ENCODE data around the gene SNCB. TPM values are rescaled to one million over a fixed set of nuclear protein-coding genes. Genes with fewer than 3 reads are reported as not detected.

The SNCB gene
- total and polyA plus RNA-seq, 2 of the 13 experiments (the other 11 are each of a cell fraction or from before 2014, with no cell fraction given) = not detected

DNA sequence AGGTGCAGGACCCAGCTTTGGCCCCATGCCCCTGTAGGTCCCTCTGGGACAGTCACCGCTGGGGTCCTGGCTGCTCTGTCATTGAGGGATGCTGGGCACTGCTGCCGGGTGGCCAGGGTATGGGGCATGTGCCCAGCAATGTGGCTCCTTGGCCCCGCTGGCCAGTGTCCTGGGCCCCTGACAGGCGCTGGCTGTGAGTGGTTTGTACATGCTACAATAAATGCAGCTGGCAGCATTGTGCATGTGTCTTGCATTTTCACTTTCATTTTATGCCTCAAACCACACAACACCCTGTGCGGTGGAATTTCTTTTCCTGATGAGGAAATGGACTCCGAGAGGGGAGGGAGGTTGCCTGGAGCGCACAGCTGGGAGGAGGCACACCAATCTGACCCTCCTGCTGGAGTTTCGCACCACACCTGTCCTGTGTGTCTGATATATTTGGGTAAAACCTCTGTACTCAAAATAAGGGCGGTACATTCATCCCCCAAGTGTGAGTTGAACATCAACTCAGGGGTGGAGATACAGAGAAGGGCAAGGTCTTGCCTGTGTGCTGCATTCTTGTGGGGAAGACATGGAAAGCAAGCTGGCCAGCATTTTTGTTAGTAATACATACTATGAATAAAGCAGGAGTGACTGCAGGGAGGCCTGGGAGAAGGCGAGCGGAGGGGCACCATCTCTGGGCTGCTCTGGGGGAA lies 28.6 kb upstream of the SNCB start:
- Histone ChIP-seq H3K4me1 (ENCODE audit: insufficient read depth, low read length) (peaks cover 14% of the 10 kb centered on the region), H3K27me3 (ENCODE audit: control insufficient read depth in 1 of 2, insufficient read depth in 2 of 2, low read length in 2 of 2) (peaks cover 1 to 3% of the 10 kb centered on the region in 2 experiments; a peak in 2 of 5 replicates), H3K27ac (ENCODE audit: extremely low read length, insufficient read depth, low read length) (no peak overlapping the region), H3K36me3 (replicated peaks in 1 of 2; ENCODE audit: control insufficient read depth in 1 of 2, insufficient read depth in 2 of 2, low read length in 2 of 2) (no peaks in the 10 kb centered on the region), H4K20me1 (ENCODE audit: insufficient read depth, low read length) (no peaks in the 10 kb centered on the region), H3K4me2 (ENCODE audit: low read depth, low read length) (peak overlapping the region; percentile 64), H3K4me3 (replicated peaks in 1 of 3; ENCODE audit: insufficient read depth in 1 of 3, low read depth in 2 of 3, low read length in 3 of 3) (peak overlapping the region in 2 of 3 experiments; percentile 28 to 49; a peak in 3 of 6 replicates), H3K9me3 (ENCODE audit: low read length) (no peaks in the 10 kb centered on the region), H3K9ac (ENCODE audit: insufficient read depth, low read depth, low read length) (no peak overlapping the region), H2AFZ (ENCODE audit: low read length) (no peak overlapping the region), H3K79me2 (ENCODE audit: insufficient read depth, low read length) (no peaks in the 10 kb centered on the region)
- peak; percentile 20 for ATAC-seq
- intact Hi-C loops (cut with micrococcal nuclease; ENCODE audit: unreplicated experiment) = loop anchor here (2.0 to 5.0 kb wide), 2 partner anchors 153 to 300 kb away; partner anchors contain the start of gene UNC5A
- POLR2A ChIA-PET = interaction anchor here (1.3 kb wide), 1 partner anchor 12 kb away, joined by 7 read pairs; the partner anchor contains the start of gene TSPAN17
- 6% methylated on average over 7 of the region's 11 CpGs for WGBS (ENCODE audit: low lambda C conversion rate)
- no peak for TF ChIP-seq PITX1 (CRISPR knock-in tag; IDR thresholded peaks at IDR 0.05)
- TF ChIP-seq ZFY (CRISPR knock-in tag; IDR thresholded peaks at IDR 0.05) = no peak
- TF ChIP-seq, protein P1, sequence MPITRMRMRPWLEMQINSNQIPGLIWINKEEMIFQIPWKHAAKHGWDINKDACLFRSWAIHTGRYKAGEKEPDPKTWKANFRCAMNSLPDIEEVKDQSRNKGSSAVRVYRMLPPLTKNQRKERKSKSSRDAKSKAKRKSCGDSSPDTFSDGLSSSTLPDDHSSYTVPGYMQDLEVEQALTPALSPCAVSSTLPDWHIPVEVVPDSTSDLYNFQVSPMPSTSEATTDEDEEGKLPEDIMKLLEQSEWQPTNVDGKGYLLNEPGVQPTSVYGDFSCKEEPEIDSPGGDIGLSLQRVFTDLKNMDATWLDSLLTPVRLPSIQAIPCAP (CRISPR knock-in tag; IDR thresholded peaks at IDR 0.05; ENCODE audit: low read depth) = 0 out of 2 replicates have a peak, but pooled peaks have one; percentile 20
- TF ChIP-seq ZNF747 (CRISPR knock-in tag; IDR thresholded peaks at IDR 0.05; ENCODE audit: borderline replicate concordance) = no peak
- TF ChIP-seq MEIS1 (CRISPR knock-in tag; IDR thresholded peaks at IDR 0.05; ENCODE audit: borderline replicate concordance) = no peak
- TF ChIP-seq HDAC1 (CRISPR knock-in tag; IDR thresholded peaks at IDR 0.05) = 0 out of 2 replicates have a peak, but pooled peaks have one; percentile 23
- no peak for TF ChIP-seq ZNF136 (CRISPR knock-in tag; IDR thresholded peaks at IDR 0.05; ENCODE audit: low read depth)
- TF ChIP-seq POGZ (CRISPR knock-in tag; IDR thresholded peaks at IDR 0.05) = no peak
- no peak for TF ChIP-seq POLR2AphosphoS5 (IDR thresholded peaks at IDR 0.05; ENCODE audit: low read depth, low read length)
- TF ChIP-seq ZNF205 (CRISPR knock-in tag; IDR thresholded peaks at IDR 0.05) = no peak
- TF ChIP-seq ZNF44 (CRISPR knock-in tag; IDR thresholded peaks at IDR 0.05) = no peak
- peak; percentile 26 for TF ChIP-seq SAP130 (CRISPR knock-in tag; IDR thresholded peaks at IDR 0.05; ENCODE audit: low read depth)
- in situ Hi-C loops (cut with HindIII; ENCODE audit: extremely low pct_ligation_motif_present, low pct_unique_long_range_greater_than_20kb) = no loop called here
- BruUV-seq (replicated peaks) = no TSS peak
- no peak for FAIRE-seq
- no peak for DNase-seq (ENCODE audit: low spot score)
- CTCF ChIA-PET (ENCODE audit: low intra/inter-chr PET ratio, low total read pairs) = interaction anchor here (1.0 to 2.3 kb wide), 2 partner anchors 85 to 300 kb away, joined by 3 to 10 read pairs; no protein-coding TSS in a partner anchor
